Progenitor cell of endocrine pancreas (in vitro differentiated cells): ENCODE measurements around the gene NUDT9. TPM values are rescaled to one million over a fixed set of nuclear protein-coding genes. Genes with fewer than 3 reads are reported as not detected.
"Not testable (repeated sequence)": the region's sequence is repeated elsewhere in the genome, so short reads cannot be mapped to it uniquely, and the experiment has no call there.

Source experiments
- DNase-seq: peaks from one replicate; pipeline ENCODE4 v3.0.0; 2021; ENCODE audit warnings: low spot score; ENCODE audit not compliant: unreplicated experiment
- H3K27ac Mint-ChIP-seq: 2 replicates; pipeline ENCODE4 v1.8.0; 2021; ENCODE audit warnings: mild to moderate bottlenecking, moderate library complexity, mixed read lengths
- H3K27me3 Mint-ChIP-seq: 2 replicates; pipeline ENCODE4 v1.8.0; 2021; ENCODE audit warnings: mixed read lengths
- H3K36me3 Mint-ChIP-seq: 2 replicates; pipeline ENCODE4 v1.8.0; 2022; ENCODE audit warnings: mixed read lengths; ENCODE audit not compliant: insufficient read depth
- H3K4me1 Mint-ChIP-seq: 2 replicates; pipeline ENCODE4 v1.8.0; 2021; ENCODE audit warnings: low read depth, mixed read lengths
- H3K4me3 Mint-ChIP-seq: 2 replicates; pipeline ENCODE4 v1.8.0; 2021; ENCODE audit warnings: low read depth, mild to moderate bottlenecking, moderate library complexity, mixed read lengths
- H3K9me3 Mint-ChIP-seq: 2 replicates; pipeline ENCODE4 v1.8.0; 2021; ENCODE audit warnings: low read depth, mixed read lengths
- CTCF ChIP-seq: fragments of 200-600 bp; sonication (generic); IDR thresholded peaks from one replicate; pipeline ENCODE4 v1.5.0; 2021; ENCODE audit warnings: antibody characterized with exemption, mild to moderate bottlenecking; ENCODE audit not compliant: unreplicated experiment
- total RNA-seq: library from RNA; stranded (reverse); gene quantifications from 2 replicates; pipeline ENCODE4 v1.2.1, GENCODE V29; 2021

The NUDT9 gene
- total RNA-seq, 1 donor from 2014 or later = 35.1 TPM

- Mint-ChIP-seq H3K4me3 (no peak overlapping the region), H3K4me1 (peaks cover 31% of the 10 kb centered on the region), H3K9me3 (peaks cover 39% of the 10 kb centered on the region), H3K36me3 (peaks cover 3% of the 10 kb centered on the region), H3K27me3 (no peaks in the 10 kb centered on the region), H3K27ac (peak overlapping the region; percentile 77)
- no peak for DNase-seq
- no peak for TF ChIP-seq CTCF
Observed at GRCh38 chr4:87410157-87410556, 12.2 kb upstream of the NUDT9 start.

GRCh38 chr4:87410679-87411078 is 11.7 kb upstream of the NUDT9 start:
- Mint-ChIP-seq H3K4me3 (no peak overlapping the region), H3K36me3 (peaks cover 3% of the 10 kb centered on the region), H3K27ac (no peak overlapping the region), H3K27me3 (no peaks in the 10 kb centered on the region), H3K4me1 (peaks cover 31% of the 10 kb centered on the region), H3K9me3 (peaks cover 37% of the 10 kb centered on the region)
- no peak for TF ChIP-seq CTCF
- no peak for DNase-seq

- Mint-ChIP-seq H3K4me3 (no peak overlapping the region), H3K36me3 (peaks cover 6% of the 10 kb centered on the region), H3K27ac (no peak overlapping the region), H3K9me3 (peaks cover 14% of the 10 kb centered on the region), H3K27me3 (no peaks in the 10 kb centered on the region), H3K4me1 (peaks cover 17% of the 10 kb centered on the region)
- DNase-seq = no peak
- TF ChIP-seq CTCF = no peak
Observed at GRCh38 chr4:87414816-87415215, 7.6 kb upstream of the NUDT9 start.

GRCh38 chr4:87416965-87417364 is 5.4 kb upstream of the NUDT9 start:
- Mint-ChIP-seq H3K27ac (no peak overlapping the region), H3K4me1 (peaks cover 26% of the 10 kb centered on the region), H3K27me3 (no peaks in the 10 kb centered on the region), H3K36me3 (peaks cover 6% of the 10 kb centered on the region), H3K4me3 (no peak overlapping the region), H3K9me3 (peaks cover 9% of the 10 kb centered on the region)
- TF ChIP-seq CTCF = no peak
- DNase-seq = no peak

- peaks cover 31% of the 10 kb centered on the region for H3K4me1 Mint-ChIP-seq
- not testable (repeated sequence) for DNase-seq, H3K4me3 Mint-ChIP-seq, H3K36me3 Mint-ChIP-seq, H3K27me3 Mint-ChIP-seq, H3K9me3 Mint-ChIP-seq
- H3K27ac Mint-ChIP-seq = peak overlapping the region; percentile 73
Observed at GRCh38 chr4:87418410-87418809, 4.0 kb upstream of the NUDT9 start.

- no peak for TF ChIP-seq CTCF
- H3K4me3 Mint-ChIP-seq = peak overlapping the region; percentile 25
- H3K27me3 Mint-ChIP-seq = no peaks in the 10 kb centered on the region
- H3K9me3 Mint-ChIP-seq = peaks cover 3% of the 10 kb centered on the region
- peak overlapping the region; percentile 84 for H3K27ac Mint-ChIP-seq
- peaks cover 38% of the 10 kb centered on the region for H3K4me1 Mint-ChIP-seq
- peaks cover 6% of the 10 kb centered on the region for H3K36me3 Mint-ChIP-seq
- no peak for DNase-seq
Observed at GRCh38 chr4:87419578-87420249, 2.7 kb upstream of the NUDT9 start.
